AG09309 (cell line): ENCODE measurements around the gene KIF6.

Source experiments
- DNase-seq: peaks from one replicate; pipeline ENCODE4 v3.0.0-alpha.2; 2010; ENCODE audit warnings: low read depth
- H3K4me3 ChIP-seq: 2 replicates; pipeline ENCODE4 v1.5.1; 2011; ENCODE audit warnings: mild to moderate bottlenecking, low read depth, low read length, moderate library complexity; ENCODE audit not compliant: control insufficient read depth
- CTCF ChIP-seq: IDR thresholded peaks from 2 replicates; pipeline ENCODE4 v1.5.1; 2011; ENCODE audit warnings: mild to moderate bottlenecking, low read depth, low read length, inconsistent platforms; ENCODE audit not compliant: insufficient read depth, control insufficient read depth; ENCODE audit errors: missing control alignments

KIF6 gene

GRCh38 chr6:39724787-39725631, at the start of gene KIF6:
KIF6 (minus strand) TSS chr6:39725408; CDS start chr6:39725310, 98 bp downstream.
- H3K4me3 ChIP-seq: peak within 1 kb of the TSS; percentile 57
- peak; percentile 21 for DNase-seq
- no peak for TF ChIP-seq CTCF

GRCh38 chr6:39773782-39774181, 48.6 kb upstream of the KIF6 start:
- no peak overlapping the region for H3K4me3 ChIP-seq
- no peak for DNase-seq
- TF ChIP-seq CTCF: no peak

GRCh38 chr6:39772559-39773273, 47.5 kb upstream of the KIF6 start:
- H3K4me3 ChIP-seq: no peak overlapping the region
- no peak for DNase-seq
- TF ChIP-seq CTCF: no peak

- no peak for TF ChIP-seq CTCF
- no peak for DNase-seq
- no peak overlapping the region for H3K4me3 ChIP-seq
Observed at GRCh38 chr6:39770446-39770845, 45.2 kb upstream of the KIF6 start.

- DNase-seq: no peak
- no peak overlapping the region for H3K4me3 ChIP-seq
- TF ChIP-seq CTCF: no peak
Observed at GRCh38 chr6:39769012-39769411, 43.8 kb upstream of the KIF6 start.

GRCh38 chr6:39765508-39766065, 40.4 kb upstream of the KIF6 start:
- no peak for DNase-seq
- no peak overlapping the region for H3K4me3 ChIP-seq
- no peak for TF ChIP-seq CTCF
